ENCODE measurements around the gene PSAP.

DNA sequence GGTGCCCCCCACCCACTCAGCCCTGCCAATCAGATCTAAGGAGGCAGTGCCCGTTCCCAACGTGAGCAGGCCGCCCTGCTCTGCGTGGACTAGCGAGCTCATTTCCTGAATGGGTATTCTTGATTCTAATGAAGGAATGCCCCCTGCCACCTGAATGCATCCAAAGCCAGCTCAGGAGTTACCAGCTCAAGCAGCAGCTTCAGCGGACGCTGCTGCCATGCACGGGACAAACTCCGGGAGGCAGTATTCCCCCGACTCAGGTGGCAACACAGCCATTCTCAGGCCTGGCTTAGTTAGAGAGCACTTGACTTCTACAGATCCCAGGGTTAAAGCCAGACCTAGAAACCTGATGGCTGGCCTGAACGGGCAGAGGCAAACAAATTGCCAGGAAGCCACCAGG, 25.8 kb downstream of the PSAP start:
- TF ChIP-seq, protein P1, sequence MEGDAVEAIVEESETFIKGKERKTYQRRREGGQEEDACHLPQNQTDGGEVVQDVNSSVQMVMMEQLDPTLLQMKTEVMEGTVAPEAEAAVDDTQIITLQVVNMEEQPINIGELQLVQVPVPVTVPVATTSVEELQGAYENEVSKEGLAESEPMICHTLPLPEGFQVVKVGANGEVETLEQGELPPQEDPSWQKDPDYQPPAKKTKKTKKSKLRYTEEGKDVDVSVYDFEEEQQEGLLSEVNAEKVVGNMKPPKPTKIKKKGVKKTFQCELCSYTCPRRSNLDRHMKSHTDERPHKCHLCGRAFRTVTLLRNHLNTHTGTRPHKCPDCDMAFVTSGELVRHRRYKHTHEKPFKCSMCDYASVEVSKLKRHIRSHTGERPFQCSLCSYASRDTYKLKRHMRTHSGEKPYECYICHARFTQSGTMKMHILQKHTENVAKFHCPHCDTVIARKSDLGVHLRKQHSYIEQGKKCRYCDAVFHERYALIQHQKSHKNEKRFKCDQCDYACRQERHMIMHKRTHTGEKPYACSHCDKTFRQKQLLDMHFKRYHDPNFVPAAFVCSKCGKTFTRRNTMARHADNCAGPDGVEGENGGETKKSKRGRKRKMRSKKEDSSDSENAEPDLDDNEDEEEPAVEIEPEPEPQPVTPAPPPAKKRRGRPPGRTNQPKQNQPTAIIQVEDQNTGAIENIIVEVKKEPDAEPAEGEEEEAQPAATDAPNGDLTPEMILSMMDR (IDR thresholded peaks at IDR 0.05), result no peak
- no peak for TF ChIP-seq POLR2A (IDR thresholded peaks at IDR 0.05)
